IMR-90 (cell line): ENCODE data around the gene DRC7. TPM values are rescaled to one million over a fixed set of nuclear protein-coding genes. Genes with fewer than 3 reads are reported as not detected.

Experiments used
- ATAC-seq: fragments of 200-7000 bp; cut with Tn5 transposase; 2 replicates; pipeline ENCODE4 v1.9.1; 2020; ENCODE audit warnings: low read depth, mild to moderate bottlenecking, moderate library complexity
- BruUV-seq: library from RNA; stranded (reverse); fragments of 400-500 nt; replicated peaks from 2 replicates; lab custom pipeline; 2021; lab: Mats Ljungman, UMichigan
- CTCF ChIA-PET: fragments of 300-600 bp; formaldehyde crosslinking; extraction: SDS; loops from one replicate; lab custom pipeline; 2021; ENCODE audit warnings: antibody characterized with exemption; lab: Yijun Ruan, JAX
- POLR2A ChIA-PET: fragments of 300-600 bp; sonication (Branson Sonifier 250); formaldehyde crosslinking; loops from one replicate; lab custom pipeline; 2022; ENCODE audit warnings: antibody characterized with exemption; ENCODE audit not compliant: unreplicated experiment; lab: Charles Lee
- DNase-seq: peaks from one replicate; pipeline ENCODE4 v3.0.0; 2013
- H2AFZ ChIP-seq: replicated peaks from 2 replicates; pipeline ENCODE3; 2013; ENCODE audit warnings: low read length, mild to moderate bottlenecking; ENCODE audit not compliant: poor library complexity
- H2AK5ac ChIP-seq: 2 replicates; pipeline ENCODE4 v1.6.1; 2013; ENCODE audit warnings: low read depth, low read length, inconsistent platforms
- H2AK9ac ChIP-seq: replicated peaks from 2 replicates; pipeline ENCODE3; 2013; ENCODE audit warnings: mild to moderate bottlenecking, low read depth, low read length, moderate library complexity; ENCODE audit not compliant: poor library complexity
- H2BK120ac ChIP-seq: 2 replicates; pipeline ENCODE4 v1.6.1; 2013; ENCODE audit warnings: low read depth, low read length, inconsistent platforms
- H2BK15ac ChIP-seq: 3 replicates; pipeline ENCODE4 v1.6.1; 2013; ENCODE audit warnings: low read depth, low read length, inconsistent platforms
- H2BK20ac ChIP-seq: 2 replicates; pipeline ENCODE4 v1.6.1; 2013; ENCODE audit warnings: low read depth, mild to moderate bottlenecking, inconsistent platforms, low read length, moderate library complexity
- H2BK5ac ChIP-seq: 2 replicates; pipeline ENCODE4 v1.6.1; 2013; ENCODE audit warnings: mild to moderate bottlenecking, low read depth, low read length, inconsistent platforms; ENCODE audit not compliant: poor library complexity, severe bottlenecking
- H3K14ac ChIP-seq: replicated peaks from 2 replicates; pipeline ENCODE4 v1.6.1; 2013; ENCODE audit warnings: low read depth, low read length, inconsistent platforms
- H3K18ac ChIP-seq: 2 replicates; pipeline ENCODE4 v1.6.1; 2013; ENCODE audit warnings: low read depth, low read length, control low read depth
- H3K23ac ChIP-seq: 2 replicates; pipeline ENCODE4 v1.6.1; 2013; ENCODE audit warnings: low read depth, low read length, inconsistent platforms
- H3K27ac ChIP-seq: 2 replicates; pipeline ENCODE4 v1.5.1; 2013; ENCODE audit warnings: mild to moderate bottlenecking, control low read depth, low read length; ENCODE audit not compliant: insufficient read depth
- H3K27me3 ChIP-seq: 2 replicates; pipeline ENCODE4 v1.6.1; 2013; ENCODE audit warnings: low read length; ENCODE audit not compliant: control insufficient read depth, insufficient read depth
- H3K36me3 ChIP-seq: 2 replicates; pipeline ENCODE4 v1.6.1; 2013; ENCODE audit warnings: low read length, mixed read lengths; ENCODE audit not compliant: control insufficient read depth, insufficient read depth
- H3K4ac ChIP-seq: 2 replicates; pipeline ENCODE4 v1.6.1; 2013; ENCODE audit warnings: low read depth, low read length, inconsistent platforms
- H3K4me1 ChIP-seq: 2 replicates; pipeline ENCODE4 v1.6.1; 2013; ENCODE audit warnings: low read length, mixed read lengths; ENCODE audit not compliant: control insufficient read depth, insufficient read depth
- H3K4me2 ChIP-seq: 2 replicates; pipeline ENCODE4 v1.6.1; 2013; ENCODE audit warnings: low read depth, mild to moderate bottlenecking, control low read depth, low read length, moderate library complexity
- H3K4me3 ChIP-seq: 2 replicates; pipeline ENCODE4 v1.5.1; 2013; ENCODE audit warnings: low read depth, mild to moderate bottlenecking, control low read depth, low read length, moderate library complexity; ENCODE audit not compliant: insufficient read depth
- H3K56ac ChIP-seq: 2 replicates; pipeline ENCODE4 v1.6.1; 2013; ENCODE audit warnings: low read length, inconsistent platforms; ENCODE audit not compliant: insufficient read depth; ENCODE audit errors: extremely low read depth
- H3K79me1 ChIP-seq, 2 experiments: 2 replicates each; pipeline ENCODE4 v1.6.1; 2013; ENCODE audit warnings: low read length in 2 of 2, inconsistent platforms in 1 of 2, low read depth in 1 of 2
- H3K9ac ChIP-seq: 2 replicates; pipeline ENCODE4 v1.6.1; 2013; ENCODE audit warnings: low read depth, low read length, control low read depth
- H3K9me1 ChIP-seq: 2 replicates; pipeline ENCODE4 v1.6.1; 2013; ENCODE audit warnings: low read length, inconsistent platforms; ENCODE audit not compliant: insufficient read depth
- H3K9me3 ChIP-seq: 2 replicates; pipeline ENCODE4 v1.6.1; 2013; ENCODE audit warnings: low read length; ENCODE audit not compliant: control insufficient read depth, insufficient read depth
- H4K20me1 ChIP-seq: 2 replicates; pipeline ENCODE4 v1.6.1; 2013; ENCODE audit warnings: low read length, inconsistent platforms; ENCODE audit not compliant: insufficient read depth
- H4K5ac ChIP-seq: 2 replicates; pipeline ENCODE4 v1.6.1; 2013; ENCODE audit warnings: mild to moderate bottlenecking, low read depth, low read length, control low read depth
- H4K8ac ChIP-seq, 2 experiments: 2 replicates each; pipeline ENCODE4 v1.6.1; 2013; ENCODE audit warnings: low read depth in 2 of 2, low read length in 2 of 2, control low read depth in 1 of 2, inconsistent platforms in 1 of 2
- H4K91ac ChIP-seq: 2 replicates; pipeline ENCODE4 v1.6.1; 2013; ENCODE audit warnings: low read depth, low read length, inconsistent platforms; ENCODE audit not compliant: insufficient read depth
- CEBPB ChIP-seq: IDR thresholded peaks from 2 replicates; pipeline ENCODE4 v1.6.1; 2012; ENCODE audit warnings: low read depth, low read length, improper control_type of control experiment
- FOS ChIP-seq: fragments of 150-350 bp; IDR thresholded peaks from 2 replicates; pipeline ENCODE4 v1.6.1; 2016; ENCODE audit warnings: low read depth, low read length
- MXI1 ChIP-seq: IDR thresholded peaks from 2 replicates; pipeline ENCODE4 v1.6.1; 2012; ENCODE audit warnings: low read depth, mild to moderate bottlenecking, low read length, moderate library complexity, borderline replicate concordance
- NFE2L2 ChIP-seq: fragments of 150-350 bp; IDR thresholded peaks from 2 replicates; pipeline ENCODE4 v1.6.1; 2016; ENCODE audit warnings: low read depth, mild to moderate bottlenecking, low read length
- RAD21 ChIP-seq: IDR thresholded peaks from 2 replicates; pipeline ENCODE4 v1.6.1; 2012; ENCODE audit warnings: low read length, improper control_type of control experiment
- RCOR1 ChIP-seq: IDR thresholded peaks from 2 replicates; pipeline ENCODE4 v1.6.1; 2012; ENCODE audit warnings: mild to moderate bottlenecking, low read length, improper control_type of control experiment; ENCODE audit not compliant: insufficient replicate concordance
- RFX5 ChIP-seq: IDR thresholded peaks from 2 replicates; pipeline ENCODE4 v1.8.0; 2012; ENCODE audit warnings: low read depth, mild to moderate bottlenecking, low read length, moderate library complexity
- WGBS, 2 experiments: methylation state at CpG; one replicate each; pipeline versions ENCODE4 v1.1.5 to v1.1.7; 2013; ENCODE audit warnings: missing lambda C conversion rate in 2 of 2; ENCODE audit not compliant: insufficient read length in 1 of 2; ENCODE audit errors: extremely low coverage in 2 of 2; 5-methylcytosine and 5-hydroxymethylcytosine counted together
- dilution Hi-C: fragments of 300-500 bp; cut with HindIII; formaldehyde crosslinking; loops from one replicate; pipeline ENCODE4 v1.14.3; 2018; ENCODE audit warnings: low sequenced_read_pairs; ENCODE audit not compliant: unreplicated experiment
- in situ Hi-C: fragments of 300-500 bp; cut with MboI; formaldehyde crosslinking; loops from 3 replicates; pipeline ENCODE4 v1.14.3; 2019; ENCODE audit warnings: low sequenced_read_pairs, inconsistent platforms, mixed read lengths
- intact Hi-C: fragments of 100-400 bp; cut with micrococcal nuclease; formaldehyde crosslinking; loops from 2 replicates; pipeline ENCODE4 v1.10.0; 2022
- polyA plus RNA-seq, 3 experiments: library from polyadenylated mRNA; depleted of rRNA; stranded (reverse); fragments of >200 nt; gene quantifications; 2 replicates each; pipeline ENCODE4 v1.2.3, GENCODE V29; 2012; ENCODE audit warnings: low replicate concordance in 1 of 3
- total RNA-seq: library from RNA; depleted of rRNA; stranded (reverse); fragments of >200 nt; gene quantifications from 2 replicates; pipeline ENCODE4 v1.2.3, GENCODE V29; 2012
- TF ChIP-seq, protein P1 (sequence below): fragments of 150-350 bp; IDR thresholded peaks from 2 replicates; pipeline ENCODE4 v1.6.1; 2017; ENCODE audit warnings: mild to moderate bottlenecking, antibody characterized with exemption, low read length, low read depth
- TF ChIP-seq, protein P2 (sequence below): conservative IDR thresholded peaks from 2 replicates; pipeline ENCODE4 v1.5.1; 2012; ENCODE audit warnings: mild to moderate bottlenecking, low read depth, low read length, improper control_type of control experiment
- TF ChIP-seq, protein P3 (sequence below): fragments of 150-350 bp; IDR thresholded peaks from 2 replicates; pipeline ENCODE4 v1.6.1; 2016; ENCODE audit warnings: low read depth, mild to moderate bottlenecking, low read length, moderate library complexity, borderline replicate concordance

DRC7 gene
- total and polyA plus RNA-seq, 2 of the 4 experiments (the other 2 are of a cell fraction) = not detected

- BruUV-seq = no TSS peak
- H4K20me1 ChIP-seq = no peaks in the 10 kb centered on the region
- H2BK120ac ChIP-seq = no peak overlapping the region
- H3K9ac ChIP-seq = no peak overlapping the region
- H3K4me1 ChIP-seq = no peaks in the 10 kb centered on the region
- H2BK5ac ChIP-seq = no peak overlapping the region
- no peaks in the 10 kb centered on the region for H3K9me1 ChIP-seq
- H3K56ac ChIP-seq = no peak overlapping the region
- H3K9me3 ChIP-seq = no peaks in the 10 kb centered on the region
- H4K8ac ChIP-seq = no peak overlapping the region
- TF ChIP-seq, protein P1, sequence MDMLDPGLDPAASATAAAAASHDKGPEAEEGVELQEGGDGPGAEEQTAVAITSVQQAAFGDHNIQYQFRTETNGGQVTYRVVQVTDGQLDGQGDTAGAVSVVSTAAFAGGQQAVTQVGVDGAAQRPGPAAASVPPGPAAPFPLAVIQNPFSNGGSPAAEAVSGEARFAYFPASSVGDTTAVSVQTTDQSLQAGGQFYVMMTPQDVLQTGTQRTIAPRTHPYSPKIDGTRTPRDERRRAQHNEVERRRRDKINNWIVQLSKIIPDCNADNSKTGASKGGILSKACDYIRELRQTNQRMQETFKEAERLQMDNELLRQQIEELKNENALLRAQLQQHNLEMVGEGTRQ = no peak
- TF ChIP-seq, protein P2, sequence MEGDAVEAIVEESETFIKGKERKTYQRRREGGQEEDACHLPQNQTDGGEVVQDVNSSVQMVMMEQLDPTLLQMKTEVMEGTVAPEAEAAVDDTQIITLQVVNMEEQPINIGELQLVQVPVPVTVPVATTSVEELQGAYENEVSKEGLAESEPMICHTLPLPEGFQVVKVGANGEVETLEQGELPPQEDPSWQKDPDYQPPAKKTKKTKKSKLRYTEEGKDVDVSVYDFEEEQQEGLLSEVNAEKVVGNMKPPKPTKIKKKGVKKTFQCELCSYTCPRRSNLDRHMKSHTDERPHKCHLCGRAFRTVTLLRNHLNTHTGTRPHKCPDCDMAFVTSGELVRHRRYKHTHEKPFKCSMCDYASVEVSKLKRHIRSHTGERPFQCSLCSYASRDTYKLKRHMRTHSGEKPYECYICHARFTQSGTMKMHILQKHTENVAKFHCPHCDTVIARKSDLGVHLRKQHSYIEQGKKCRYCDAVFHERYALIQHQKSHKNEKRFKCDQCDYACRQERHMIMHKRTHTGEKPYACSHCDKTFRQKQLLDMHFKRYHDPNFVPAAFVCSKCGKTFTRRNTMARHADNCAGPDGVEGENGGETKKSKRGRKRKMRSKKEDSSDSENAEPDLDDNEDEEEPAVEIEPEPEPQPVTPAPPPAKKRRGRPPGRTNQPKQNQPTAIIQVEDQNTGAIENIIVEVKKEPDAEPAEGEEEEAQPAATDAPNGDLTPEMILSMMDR = no peak
- TF ChIP-seq MXI1 (no peak), NFE2L2 (no peak), CEBPB (no peak), RAD21 (no peak), FOS (no peak), RCOR1 (no peak), RFX5 (no peak)
- TF ChIP-seq, protein P3, sequence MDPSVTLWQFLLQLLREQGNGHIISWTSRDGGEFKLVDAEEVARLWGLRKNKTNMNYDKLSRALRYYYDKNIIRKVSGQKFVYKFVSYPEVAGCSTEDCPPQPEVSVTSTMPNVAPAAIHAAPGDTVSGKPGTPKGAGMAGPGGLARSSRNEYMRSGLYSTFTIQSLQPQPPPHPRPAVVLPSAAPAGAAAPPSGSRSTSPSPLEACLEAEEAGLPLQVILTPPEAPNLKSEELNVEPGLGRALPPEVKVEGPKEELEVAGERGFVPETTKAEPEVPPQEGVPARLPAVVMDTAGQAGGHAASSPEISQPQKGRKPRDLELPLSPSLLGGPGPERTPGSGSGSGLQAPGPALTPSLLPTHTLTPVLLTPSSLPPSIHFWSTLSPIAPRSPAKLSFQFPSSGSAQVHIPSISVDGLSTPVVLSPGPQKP = no peak
- no peak overlapping the region for H2AK9ac ChIP-seq
- H3K4ac ChIP-seq = no peak overlapping the region
- CTCF ChIA-PET = interaction anchor here (1.0 kb wide), 1 partner anchor 111 kb away, joined by 3 read pairs; no protein-coding TSS in a partner anchor
- POLR2A ChIA-PET = no interaction called here
- H3K4me3 ChIP-seq = no peak overlapping the region
- intact Hi-C loops = no loop called here
- no peak overlapping the region for H3K27ac ChIP-seq
- no peak overlapping the region for H3K18ac ChIP-seq
- no peak for DNase-seq
- no peak overlapping the region for H3K23ac ChIP-seq
- no peak overlapping the region for H4K91ac ChIP-seq
- no peak overlapping the region for H2AK5ac ChIP-seq
- in situ Hi-C loops = no loop called here
- no peaks in the 10 kb centered on the region for H3K79me1 ChIP-seq
- peaks cover 70% of the 10 kb centered on the region for H3K27me3 ChIP-seq
- H4K5ac ChIP-seq = no peak overlapping the region
- no peak overlapping the region for H2BK20ac ChIP-seq
- dilution Hi-C loops = no loop called here
- no peak overlapping the region for H3K14ac ChIP-seq
- no peak overlapping the region for H2BK15ac ChIP-seq
- no peak overlapping the region for H3K4me2 ChIP-seq
- no peak for ATAC-seq
- no peak overlapping the region for H2AFZ ChIP-seq
- no peaks in the 10 kb centered on the region for H3K36me3 ChIP-seq
- WGBS, 2 experiments = no CpG with 5 or more reads among the region's 3 CpGs
These were observed 7.2 kb upstream of the DRC7 start for GRCh38 chr16:57687363-57687929.
